K562 treated with DMSO at 1 percent for 24 hours (cell line): ENCODE measurements around the gene SUPV3L1. TPM values are rescaled to one million over a fixed set of nuclear protein-coding genes. Genes with fewer than 3 reads are reported as not detected.

Experiments
- total RNA-seq: library from RNA; unstranded; fragments of 300-600 nt; gene quantifications from 2 replicates; pipeline ENCODE4 v1.2.3, GENCODE V29; 2022; ENCODE audit warnings: low read depth; ENCODE audit not compliant: insufficient read depth

Gene SUPV3L1
- total RNA-seq = 28.2 and 35.1 TPM in 2 replicates

GRCh38 chr10:69179743-69180524 is at the start of gene SUPV3L1:
Gene SUPV3L1, plus strand, starts transcription at chr10:69180234. Its CDS starts 58 bp downstream, at chr10:69180292.

GRCh38 chr10:69220041-69220451 is 40.0 kb downstream of the SUPV3L1 start, which contains the start of gene HKDC1:
Gene HKDC1, plus strand, starts transcription at chr10:69220332. Its CDS starts 104 bp downstream, at chr10:69220436.

Other genes with a start within 250 kb of the SUPV3L1 start
- gene DDX21, start 224.1 kb upstream of the SUPV3L1 start, total RNA-seq = 47.5 and 51.7 TPM in 2 replicates
- gene KIFBP, start 191.4 kb upstream of the SUPV3L1 start, total RNA-seq = 25.7 and 30.8 TPM in 2 replicates
- 130 and 143 TPM in 2 replicates for gene SRGN, start 92.1 kb upstream of the SUPV3L1 start, total RNA-seq
- gene VPS26A, start 56.1 kb upstream of the SUPV3L1 start, total RNA-seq = 36.8 and 45.0 TPM in 2 replicates
- 0.16 and 0.20 TPM in 2 replicates for gene HKDC1, start 40.1 kb downstream of the SUPV3L1 start, total RNA-seq
- 193 and 196 TPM in 2 replicates for gene HK1, start 98.3 kb downstream of the SUPV3L1 start, total RNA-seq
- gene TACR2, start 236.7 kb downstream of the SUPV3L1 start, total RNA-seq = 0.15 TPM in 1 of 2 replicates, not detected in the other